Omental fat pad (tissue), 4 donors: ENCODE results near the gene ATXN7. TPM values are rescaled to one million over a fixed set of nuclear protein-coding genes. Genes with fewer than 3 reads are reported as not detected.

ENCODE experiments used
- ATAC-seq: fragments of 150-250 bp; one replicate; pipeline ENCODE4 v1.9.1; 2016; ENCODE audit warnings: mild to moderate bottlenecking, moderate library complexity; ENCODE audit not compliant: low FRiP score
- DNase-seq: peaks from one replicate; pipeline ENCODE4 v3.0.0-alpha.2; 2019; ENCODE audit warnings: low spot score
- total RNA-seq, 4 donors: library from RNA; depleted of rRNA; stranded (reverse); fragments of >200 nt; gene quantifications; one replicate each; pipeline ENCODE4 v1.1.0, GENCODE V29; 2016
- TF ChIP-seq, protein P1 (sequence below), 3 donors: fragments of 450-650 bp; IDR thresholded peaks; one replicate each; pipeline ENCODE4 v1.5.1; 2016 to 2017; ENCODE audit warnings: antibody characterized with exemption in 3 of 3, mild to moderate bottlenecking in 3 of 3, moderate library complexity in 2 of 3

Gene ATXN7
- total RNA-seq, 4 donors from 2014 or later = 22.5 to 74.5 (median 31.1) TPM

- DNase-seq = no peak
- TF ChIP-seq, protein P1, sequence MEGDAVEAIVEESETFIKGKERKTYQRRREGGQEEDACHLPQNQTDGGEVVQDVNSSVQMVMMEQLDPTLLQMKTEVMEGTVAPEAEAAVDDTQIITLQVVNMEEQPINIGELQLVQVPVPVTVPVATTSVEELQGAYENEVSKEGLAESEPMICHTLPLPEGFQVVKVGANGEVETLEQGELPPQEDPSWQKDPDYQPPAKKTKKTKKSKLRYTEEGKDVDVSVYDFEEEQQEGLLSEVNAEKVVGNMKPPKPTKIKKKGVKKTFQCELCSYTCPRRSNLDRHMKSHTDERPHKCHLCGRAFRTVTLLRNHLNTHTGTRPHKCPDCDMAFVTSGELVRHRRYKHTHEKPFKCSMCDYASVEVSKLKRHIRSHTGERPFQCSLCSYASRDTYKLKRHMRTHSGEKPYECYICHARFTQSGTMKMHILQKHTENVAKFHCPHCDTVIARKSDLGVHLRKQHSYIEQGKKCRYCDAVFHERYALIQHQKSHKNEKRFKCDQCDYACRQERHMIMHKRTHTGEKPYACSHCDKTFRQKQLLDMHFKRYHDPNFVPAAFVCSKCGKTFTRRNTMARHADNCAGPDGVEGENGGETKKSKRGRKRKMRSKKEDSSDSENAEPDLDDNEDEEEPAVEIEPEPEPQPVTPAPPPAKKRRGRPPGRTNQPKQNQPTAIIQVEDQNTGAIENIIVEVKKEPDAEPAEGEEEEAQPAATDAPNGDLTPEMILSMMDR (IDR thresholded peaks at IDR 0.05) = no peak
- ATAC-seq = no peak
These were observed 110.8 kb downstream of the ATXN7 start for GRCh38 chr3:63974451-63974850.

DNA sequence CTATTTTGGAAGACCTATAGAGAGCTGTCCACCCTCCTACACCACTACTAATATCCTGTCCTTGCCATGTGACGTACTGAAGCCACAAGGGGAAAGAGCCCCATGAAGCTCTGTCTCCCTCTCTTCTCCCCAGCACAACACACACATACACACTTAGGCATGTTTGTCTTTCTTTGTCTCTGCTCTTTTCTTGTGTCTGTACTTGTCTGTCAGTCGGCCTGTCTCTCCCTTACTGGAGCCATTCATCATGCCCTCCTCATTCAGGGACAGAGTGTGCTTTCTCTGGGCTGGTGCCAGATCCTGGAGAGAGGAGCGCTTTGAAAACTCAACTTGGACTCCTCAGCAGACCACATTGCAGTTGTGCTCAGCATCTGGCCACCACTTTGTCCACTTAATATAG, 112.1 kb downstream of the ATXN7 start:
- ATAC-seq = no peak
- TF ChIP-seq, protein P1 (IDR thresholded peaks at IDR 0.05) = no peak
- no peak for DNase-seq

DNA sequence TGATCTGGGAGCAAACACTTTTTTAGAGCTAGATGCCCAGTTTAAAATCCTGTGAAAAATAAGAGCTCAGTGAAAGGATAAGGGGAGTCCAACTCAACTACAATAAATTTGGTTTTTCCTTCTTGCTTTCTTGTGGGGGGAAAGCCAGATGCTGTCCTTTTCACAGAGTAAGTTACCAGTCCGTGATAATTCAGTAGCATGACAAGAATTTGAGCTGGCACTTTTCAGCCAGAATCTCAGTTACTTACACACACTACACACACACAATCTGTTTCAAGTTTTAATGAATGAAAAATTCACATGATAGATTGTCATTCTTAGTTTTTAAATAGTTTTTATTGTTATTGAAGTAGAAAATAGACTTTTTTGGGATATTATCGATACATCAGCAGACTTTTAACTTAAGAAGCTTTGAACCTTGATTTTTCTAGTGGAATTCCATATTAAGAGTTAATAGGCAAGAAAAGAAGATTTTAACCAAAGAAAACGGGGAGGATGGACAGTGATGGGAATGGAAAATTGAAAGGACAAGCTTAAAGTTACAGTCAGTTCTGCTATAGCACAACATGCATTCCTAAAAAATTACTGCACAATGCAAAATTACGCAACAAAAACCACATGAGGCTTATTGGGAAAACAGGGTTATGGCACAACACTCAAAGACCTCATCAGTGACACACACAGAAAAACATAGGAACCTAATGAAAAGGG, 112.6 kb downstream of the ATXN7 start:
- ATAC-seq (peak; percentile 67), DNase-seq (no peak)
- TF ChIP-seq, protein P1 (IDR thresholded peaks at IDR 0.05) = no peak

DNA sequence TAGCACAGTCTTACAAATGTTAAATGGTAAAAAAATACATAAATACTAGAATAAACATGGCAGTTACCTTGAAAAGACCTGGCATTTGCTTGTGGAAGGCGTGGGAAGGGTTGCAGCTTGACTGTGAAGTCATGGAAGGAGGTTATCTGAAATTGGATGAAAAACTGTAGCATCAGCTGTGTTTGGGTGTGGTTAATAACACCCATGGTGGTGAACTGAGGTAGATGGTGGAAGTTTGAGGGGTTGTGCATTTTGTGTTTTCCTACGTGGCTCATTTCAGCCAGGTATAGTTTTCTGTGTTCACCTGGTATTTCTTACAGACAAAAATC, 113.2 kb downstream of the ATXN7 start:
- DNase-seq (no peak), ATAC-seq (no peak)
- TF ChIP-seq, protein P1 (IDR thresholded peaks at IDR 0.05) = no peak

DNA sequence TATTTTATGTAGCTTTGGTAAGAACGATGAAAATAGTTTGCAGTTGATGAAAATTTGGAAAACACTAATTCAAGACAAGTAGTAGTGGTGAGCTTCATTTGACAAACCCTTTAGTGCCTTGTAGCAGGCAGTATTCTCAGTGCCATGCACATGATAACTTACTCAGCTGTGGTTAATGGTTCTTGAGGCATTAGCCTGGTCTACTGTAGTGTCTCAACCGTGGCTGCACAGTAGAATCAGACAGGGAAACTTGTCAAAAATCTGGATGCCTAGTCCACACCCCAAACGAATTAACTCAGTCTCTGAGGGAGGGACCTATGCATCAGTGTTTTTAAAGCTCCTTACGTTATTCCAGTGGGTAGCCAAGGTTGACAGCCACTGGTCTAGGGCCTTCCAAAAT, 114.2 kb downstream of the ATXN7 start:
- TF ChIP-seq, protein P1 (IDR thresholded peaks at IDR 0.05) = no peak

DNA sequence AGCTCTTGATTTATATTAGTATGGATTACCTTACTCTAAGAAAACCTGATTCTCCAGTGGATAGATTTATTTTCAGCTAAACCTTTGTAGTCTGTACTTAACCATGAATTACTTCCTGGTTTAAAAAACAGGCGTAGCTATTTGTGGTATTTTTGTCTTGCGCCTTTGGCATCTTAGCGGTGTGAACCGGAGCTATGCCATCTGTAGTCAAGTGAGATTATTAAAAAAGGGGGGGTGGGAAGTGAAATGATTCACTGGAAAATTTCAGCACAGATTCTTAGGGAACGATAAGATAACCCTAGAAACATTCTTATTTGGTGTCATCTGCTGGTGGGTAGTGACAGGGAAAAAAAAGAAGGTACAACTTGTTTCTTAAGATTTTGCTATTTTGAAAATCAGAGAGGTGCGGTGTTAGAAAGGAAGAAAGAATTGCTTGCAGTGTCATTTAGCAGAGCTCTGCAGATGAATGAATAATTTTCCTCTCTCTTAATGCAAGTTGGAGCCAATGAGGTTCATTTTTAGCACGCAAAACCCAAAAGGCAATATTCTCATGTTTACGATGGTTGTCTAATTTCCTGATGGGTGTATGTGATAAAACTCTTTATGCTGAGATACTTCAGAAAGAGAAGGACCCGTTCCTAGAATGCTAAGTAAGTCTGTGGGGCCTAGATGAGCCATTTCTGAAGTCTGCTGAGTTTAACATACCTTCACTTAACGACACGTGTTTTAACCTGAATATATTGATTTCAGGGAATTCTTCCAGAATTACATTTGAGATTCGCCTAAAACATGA, 115.6 kb downstream of the ATXN7 start:
- peak; percentile 35 for ATAC-seq
- no peak for DNase-seq
- TF ChIP-seq, protein P1 (IDR thresholded peaks at IDR 0.05) = no peak

More for the DNA sequence above, 114.2 kb downstream of the ATXN7 start:
- no peak for ATAC-seq
- no peak for DNase-seq

DNA sequence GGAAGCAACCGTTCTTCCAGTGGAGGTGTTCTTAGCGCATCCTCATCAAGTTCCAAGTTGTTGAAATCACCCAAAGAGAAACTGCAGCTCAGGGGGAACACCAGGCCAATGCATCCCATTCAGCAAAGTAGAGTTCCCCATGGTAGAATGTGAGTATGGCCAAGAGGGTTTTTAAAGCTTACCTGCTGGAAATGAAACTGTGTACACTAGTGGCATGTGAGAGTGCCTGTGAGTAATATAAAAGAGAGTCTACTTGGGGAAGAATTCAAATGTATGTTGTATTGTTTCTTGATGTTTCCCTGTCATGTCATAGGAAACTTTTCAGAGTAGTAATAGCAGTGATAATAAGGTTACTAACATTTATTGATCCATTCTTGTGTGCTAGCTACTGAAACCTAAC, 116.4 kb downstream of the ATXN7 start:
- TF ChIP-seq, protein P1 (IDR thresholded peaks at IDR 0.05) = no peak
- ATAC-seq (no peak), DNase-seq (no peak)
